ENCODE data around the gene RABGAP1L.
"Not testable (repeated sequence)": the region's sequence is repeated elsewhere in the genome, so short reads cannot be mapped to it uniquely, and the experiment has no call there.

Gene RABGAP1L

GRCh38 chr1:174296309-174296708, 137.0 kb downstream of the RABGAP1L start:
- TF ChIP-seq EZH2 (IDR thresholded peaks at IDR 0.05) (no peak), POLR2AphosphoS5 (IDR thresholded peaks at IDR 0.05; ENCODE audit: borderline replicate concordance, low read depth, low read length) (no peak), FOXP2 (optimal IDR thresholded peaks at IDR 0.05; ENCODE audit: control extremely low read depth, extremely low read length, insufficient read depth) (no peak)
- no peak overlapping the region for H3K27ac ChIP-seq
- H3K9ac ChIP-seq (ENCODE audit: insufficient read length): no peak overlapping the region
- H3K36me3 ChIP-seq (ENCODE audit: insufficient read depth, low read length): no peaks in the 10 kb centered on the region
- no peak for DNase-seq (ENCODE audit: low read depth, low spot score)
- H3K9me3 ChIP-seq (ENCODE audit: low read depth, low read length): no peaks in the 10 kb centered on the region
- H3K4me3 ChIP-seq: no peak overlapping the region

DNA sequence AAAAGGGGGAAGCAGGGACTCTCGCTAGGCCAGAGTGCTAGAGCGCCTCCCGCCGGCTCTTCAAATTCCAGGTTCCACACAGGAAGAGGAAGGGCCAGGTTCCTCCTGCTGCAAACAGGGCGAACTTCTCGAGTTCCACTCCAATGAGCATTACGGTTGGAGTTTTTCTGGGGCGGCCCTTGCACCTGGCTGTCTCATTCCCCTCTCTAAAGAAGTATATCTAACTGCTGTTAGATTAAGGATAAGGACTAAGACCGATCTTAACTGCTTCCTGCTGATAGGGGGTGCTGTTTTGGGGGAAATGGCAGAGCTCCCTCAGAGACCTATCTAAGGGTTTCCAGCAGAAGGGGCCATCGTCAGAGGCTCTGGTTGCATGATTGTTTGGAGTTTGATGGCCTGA, 138.0 kb downstream of the RABGAP1L start:
- Histone ChIP-seq H3K27ac (no peak overlapping the region), H3K36me3 (ENCODE audit: insufficient read depth, low read length) (no peaks in the 10 kb centered on the region), H3K4me3 (no peak overlapping the region), H3K9ac (ENCODE audit: insufficient read length) (no peak overlapping the region), H3K9me3 (ENCODE audit: low read depth, low read length) (no peaks in the 10 kb centered on the region)
- no peak for TF ChIP-seq EZH2 (IDR thresholded peaks at IDR 0.05)
- no peak for TF ChIP-seq POLR2AphosphoS5 (IDR thresholded peaks at IDR 0.05; ENCODE audit: borderline replicate concordance, low read depth, low read length)
- no peak for TF ChIP-seq FOXP2 (optimal IDR thresholded peaks at IDR 0.05; ENCODE audit: control extremely low read depth, extremely low read length, insufficient read depth)
- no peak for DNase-seq (ENCODE audit: low read depth, low spot score)

DNA sequence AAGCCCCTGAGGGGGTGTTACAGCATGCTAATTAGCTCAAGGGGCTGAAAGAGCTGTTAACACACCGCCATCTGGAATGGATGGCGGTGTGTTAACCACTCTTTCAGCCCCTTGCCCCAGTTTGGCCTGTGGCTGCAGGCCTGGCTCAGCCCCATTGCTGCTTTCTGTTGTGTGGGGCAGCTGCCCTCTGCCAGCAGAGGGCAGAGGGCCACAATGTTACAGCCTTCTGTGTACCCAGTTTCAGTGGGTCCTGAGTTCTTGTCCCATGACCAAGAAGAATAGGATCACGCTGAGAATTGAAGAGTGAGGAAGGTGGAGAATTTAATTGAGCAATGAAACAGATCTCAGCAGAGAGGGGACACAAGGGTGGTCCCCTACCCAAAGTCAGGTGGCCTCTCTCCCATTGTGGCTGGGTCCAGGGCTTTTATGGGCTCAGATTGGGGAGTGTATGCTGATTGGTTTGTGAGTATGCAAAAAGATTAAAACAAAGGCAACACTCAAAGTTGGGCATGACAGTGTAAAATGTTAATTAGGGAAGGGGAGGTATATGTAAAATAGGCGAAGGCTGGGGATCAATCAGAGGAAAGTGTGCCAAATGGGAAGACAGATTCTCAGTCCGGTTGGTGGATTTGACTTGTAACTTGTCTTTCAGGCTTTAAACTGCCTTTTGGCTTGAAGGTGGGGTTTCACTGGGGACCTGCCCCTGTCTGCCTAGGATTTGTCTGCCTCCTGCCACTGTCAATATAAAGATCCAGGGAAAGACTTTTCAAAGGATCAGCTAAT, 142.2 kb downstream of the RABGAP1L start:
- H3K27ac ChIP-seq: no peak overlapping the region
- TF ChIP-seq FOXP2 (optimal IDR thresholded peaks at IDR 0.05; ENCODE audit: control extremely low read depth, extremely low read length, insufficient read depth): no peak
- no peaks in the 10 kb centered on the region for H3K9me3 ChIP-seq (ENCODE audit: low read depth, low read length)
- no peak overlapping the region for H3K9ac ChIP-seq (ENCODE audit: insufficient read length)
- no peak overlapping the region for H3K4me3 ChIP-seq
- no peaks in the 10 kb centered on the region for H3K36me3 ChIP-seq (ENCODE audit: insufficient read depth, low read length)
- no peak for DNase-seq (ENCODE audit: low read depth, low spot score)

DNA sequence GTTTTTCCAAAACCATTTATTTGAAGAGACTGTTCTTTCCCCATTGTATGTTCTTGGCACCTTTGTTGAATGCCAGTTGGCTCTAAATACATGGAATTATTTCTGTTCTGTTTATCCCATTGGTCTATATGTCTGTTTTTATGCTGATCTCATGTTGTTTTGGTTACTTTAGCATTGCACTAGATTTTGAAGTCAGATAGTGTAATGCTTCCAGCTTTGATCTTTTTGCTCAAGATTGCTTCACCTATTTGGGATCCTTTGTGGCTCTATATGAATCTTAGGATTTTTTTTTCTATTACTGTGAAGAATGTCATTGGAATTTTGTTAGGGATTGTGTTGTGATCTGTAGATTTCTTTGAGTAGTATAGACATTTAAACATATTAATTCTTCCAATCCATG, 149.3 kb downstream of the RABGAP1L start:
- TF ChIP-seq POLR2AphosphoS5 (IDR thresholded peaks at IDR 0.05; ENCODE audit: borderline replicate concordance, low read depth, low read length) (no peak), EZH2 (IDR thresholded peaks at IDR 0.05) (no peak), FOXP2 (optimal IDR thresholded peaks at IDR 0.05; ENCODE audit: control extremely low read depth, extremely low read length, insufficient read depth) (no peak)
- no peak overlapping the region for H3K27ac ChIP-seq
- H3K9ac ChIP-seq (ENCODE audit: insufficient read length): no peak overlapping the region
- no peak overlapping the region for H3K4me3 ChIP-seq
- no peak for DNase-seq (ENCODE audit: low read depth, low spot score)
- no peaks in the 10 kb centered on the region for H3K36me3 ChIP-seq (ENCODE audit: insufficient read depth, low read length)
- H3K9me3 ChIP-seq (ENCODE audit: low read depth, low read length): no peaks in the 10 kb centered on the region

DNA sequence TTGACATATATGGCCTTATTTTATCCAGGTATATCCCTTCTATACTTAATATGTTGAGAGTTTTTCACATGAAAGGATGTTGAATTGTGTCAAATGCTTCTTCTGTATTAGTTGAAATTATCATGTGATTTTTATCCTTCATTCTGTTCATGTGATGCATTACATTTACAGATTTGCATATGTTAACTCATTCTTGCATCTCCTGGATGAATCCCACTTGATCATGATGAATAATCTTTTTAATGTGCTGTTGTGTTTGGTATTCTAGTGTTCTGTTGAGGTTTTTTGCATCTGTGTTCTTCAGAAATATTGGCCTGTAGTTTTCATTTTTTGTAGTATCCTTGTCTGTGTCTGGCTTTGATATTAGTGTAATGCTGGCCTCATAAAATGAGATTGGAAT, 150.2 kb downstream of the RABGAP1L start:
- Histone ChIP-seq H3K4me3 (no peak overlapping the region), H3K9me3 (ENCODE audit: low read depth, low read length) (no peaks in the 10 kb centered on the region), H3K27ac (no peak overlapping the region), H3K36me3 (ENCODE audit: insufficient read depth, low read length) (no peaks in the 10 kb centered on the region), H3K9ac (ENCODE audit: insufficient read length) (no peak overlapping the region)
- DNase-seq (ENCODE audit: low read depth, low spot score): no peak
- no peak for TF ChIP-seq EZH2 (IDR thresholded peaks at IDR 0.05)
- TF ChIP-seq POLR2AphosphoS5 (IDR thresholded peaks at IDR 0.05; ENCODE audit: borderline replicate concordance, low read depth, low read length): no peak
- TF ChIP-seq FOXP2 (optimal IDR thresholded peaks at IDR 0.05; ENCODE audit: control extremely low read depth, extremely low read length, insufficient read depth): no peak

DNA sequence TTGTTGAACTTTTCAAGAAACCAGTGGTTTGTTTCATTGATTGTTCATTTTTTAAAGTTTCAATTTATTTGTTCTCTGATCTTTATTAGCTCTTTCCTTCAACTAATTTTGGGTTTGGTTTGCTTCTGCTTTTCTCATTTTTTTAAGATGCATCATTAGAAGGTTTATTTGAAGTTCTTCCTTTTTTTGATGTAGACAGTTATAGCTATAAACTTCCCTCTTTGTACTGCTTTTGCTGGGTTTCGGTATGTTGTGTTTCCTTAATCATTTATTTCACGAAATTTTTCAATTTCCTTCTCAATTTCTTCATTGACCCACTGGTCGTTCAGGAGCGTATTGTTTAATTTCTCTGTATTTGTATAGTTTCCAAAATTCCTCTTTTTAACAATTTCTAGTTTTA, 155.1 kb downstream of the RABGAP1L start:
- TF ChIP-seq POLR2AphosphoS5 (IDR thresholded peaks at IDR 0.05; ENCODE audit: borderline replicate concordance, low read depth, low read length): no peak
- TF ChIP-seq EZH2 (IDR thresholded peaks at IDR 0.05): no peak
- no peak for TF ChIP-seq FOXP2 (optimal IDR thresholded peaks at IDR 0.05; ENCODE audit: control extremely low read depth, extremely low read length, insufficient read depth)
- no peak overlapping the region for H3K9ac ChIP-seq (ENCODE audit: insufficient read length)
- H3K9me3 ChIP-seq (ENCODE audit: low read depth, low read length): peaks cover 4% of the 10 kb centered on the region; the same call in 1 of the 2 replicates
- DNase-seq (ENCODE audit: low read depth, low spot score): no peak
- no peak overlapping the region for H3K4me3 ChIP-seq
- H3K36me3 ChIP-seq (ENCODE audit: insufficient read depth, low read length): no peaks in the 10 kb centered on the region
- no peak overlapping the region for H3K27ac ChIP-seq

DNA sequence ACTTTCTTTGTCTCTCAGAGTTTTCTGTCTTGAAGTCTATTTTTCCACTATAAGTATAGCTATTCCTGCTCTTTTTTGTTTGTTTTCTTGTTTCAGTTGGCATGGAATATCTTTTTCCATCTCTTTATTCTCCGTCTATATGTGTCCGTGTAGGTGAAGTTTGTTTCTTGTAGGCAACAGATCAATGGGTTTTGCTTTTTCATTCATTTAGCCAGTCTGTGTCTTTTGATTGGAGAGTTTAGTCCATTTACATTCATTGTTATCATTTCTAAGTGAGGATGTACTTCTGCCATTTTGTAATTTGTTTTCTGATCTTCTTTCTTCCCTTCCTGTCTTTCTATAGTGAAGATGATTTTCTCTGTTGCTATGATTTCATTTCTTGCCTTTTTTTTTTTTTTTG, 155.9 kb downstream of the RABGAP1L start:
- Histone ChIP-seq H3K9ac (ENCODE audit: insufficient read length) (no peak overlapping the region), H3K27ac (no peak overlapping the region), H3K36me3 (ENCODE audit: insufficient read depth, low read length) (no peaks in the 10 kb centered on the region), H3K9me3 (ENCODE audit: low read depth, low read length) (peaks cover 4% of the 10 kb centered on the region; the same call in 1 of the 2 replicates), H3K4me3 (no peak overlapping the region)
- no peak for TF ChIP-seq EZH2 (IDR thresholded peaks at IDR 0.05)
- no peak for TF ChIP-seq POLR2AphosphoS5 (IDR thresholded peaks at IDR 0.05; ENCODE audit: borderline replicate concordance, low read depth, low read length)
- TF ChIP-seq FOXP2 (optimal IDR thresholded peaks at IDR 0.05; ENCODE audit: control extremely low read depth, extremely low read length, insufficient read depth): no peak
- no peak for DNase-seq (ENCODE audit: low read depth, low spot score)

DNA sequence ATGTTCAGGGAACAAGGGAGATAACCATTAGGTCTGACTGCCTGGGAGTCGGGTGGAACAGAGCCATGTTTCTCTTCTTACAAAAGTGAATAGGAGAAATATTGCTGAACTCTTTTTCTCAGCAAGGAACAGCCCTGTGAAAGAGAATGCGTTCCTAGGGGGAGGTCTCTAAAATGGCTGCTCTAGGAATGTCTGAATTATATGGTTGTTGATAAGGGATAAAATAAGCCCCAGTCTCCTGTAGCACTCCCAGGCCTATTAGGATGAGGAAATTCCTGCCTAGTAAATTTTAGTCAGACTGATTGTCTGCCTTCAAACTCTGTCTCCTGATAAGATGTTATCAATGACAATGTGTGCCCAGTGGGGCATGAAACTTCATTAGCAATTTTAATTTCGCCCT, 161.6 kb downstream of the RABGAP1L start:
- not testable (repeated sequence) for H3K27ac ChIP-seq; H3K9me3 ChIP-seq (ENCODE audit: low read depth, low read length); H3K4me3 ChIP-seq; DNase-seq (ENCODE audit: low read depth, low spot score); H3K36me3 ChIP-seq (ENCODE audit: insufficient read depth, low read length); H3K9ac ChIP-seq (ENCODE audit: insufficient read length)
